HepG2 (cell line): ENCODE data around the gene RPP25L. TPM values are rescaled to one million over a fixed set of nuclear protein-coding genes. Genes with fewer than 3 reads are reported as not detected.

Experiments
- ATAC-seq: fragments of 200-7000 bp; cut with Tn5 transposase; 3 replicates; pipeline ENCODE4 v1.9.1; 2020; ENCODE audit warnings: mild to moderate bottlenecking, moderate library complexity
- BruUV-seq: library from RNA; stranded (reverse); fragments of 400-500 nt; replicated peaks from 2 replicates; lab custom pipeline; 2021; lab: Mats Ljungman, UMichigan
- CTCF ChIA-PET: fragments of 300-600 bp; formaldehyde crosslinking; extraction: SDS; loops from one replicate; lab custom pipeline; 2021; ENCODE audit warnings: low total read pairs, inconsistent platforms, low intra/inter-chr PET ratio; lab: Yijun Ruan, JAX
- POLR2A ChIA-PET: fragments of 350-600 bp; sonication (Branson Sonifier 250); formaldehyde crosslinking; loops from one replicate; lab custom pipeline; 2020; ENCODE audit warnings: antibody characterized with exemption, inconsistent platforms; lab: Yijun Ruan, JAX
- DNase-seq: peaks from one replicate; pipeline ENCODE4 v3.0.0-alpha.2; 2015; ENCODE audit warnings: low spot score
- FAIRE-seq: peaks from 3 replicates; lab custom pipeline; 2011; peaks lifted over from hg19 to GRCh38; lab: Jason Lieb, UNC
- H2AFZ ChIP-seq: one replicate; pipeline ENCODE4 v1.6.1; 2011; ENCODE audit warnings: low read length, inconsistent platforms
- H3K27ac ChIP-seq: fragments of 300-600 bp; 3 replicates; pipeline ENCODE4 v1.8.0; 2011; ENCODE audit warnings: mixed run types, mild to moderate bottlenecking, mixed read lengths, low read length, inconsistent platforms; ENCODE audit not compliant: insufficient read depth; ENCODE audit errors: extremely low read length
- H3K27me3 ChIP-seq, 2 experiments: fragments of 200-600 bp in 1 of 2; 2 replicates in 1 of 2; 3 replicates in 1 of 2; pipeline versions ENCODE4 v1.6.0 to v1.8.0; 2011; ENCODE audit warnings: low read length in 2 of 2, mild to moderate bottlenecking in 2 of 2, moderate library complexity in 2 of 2, inconsistent platforms in 1 of 2; ENCODE audit not compliant: insufficient read depth in 2 of 2, control insufficient read depth in 1 of 2
- H3K36me3 ChIP-seq, 2 experiments: fragments of 200-600 bp in 1 of 2; replicated peaks in 1 of 2; 2 replicates in 1 of 2; 3 replicates in 1 of 2; pipeline versions ENCODE4 v1.5.1 to v1.8.0; 2011; ENCODE audit warnings: low read length in 2 of 2, inconsistent platforms in 1 of 2; ENCODE audit not compliant: insufficient read depth in 2 of 2, control insufficient read depth in 1 of 2
- H3K4me1 ChIP-seq: 2 replicates; pipeline ENCODE4 v1.5.1; 2012; ENCODE audit warnings: low read length, inconsistent platforms; ENCODE audit not compliant: insufficient read depth
- H3K4me2 ChIP-seq: 2 replicates; pipeline ENCODE4 v1.6.0; 2011; ENCODE audit warnings: low read depth, low read length, inconsistent platforms
- H3K4me3 ChIP-seq, 3 experiments: fragments of 200-600 bp in 1 of 3; sonication (generic), shearing (Covaris generic) in 1 of 3; replicated peaks in 1 of 3; 2 replicates each; pipeline ENCODE4 v1.5.1; 2011 to 2016; ENCODE audit warnings: low read length in 3 of 3, inconsistent platforms in 2 of 3, low read depth in 2 of 3, mild to moderate bottlenecking in 2 of 3, control low read depth in 1 of 3, mixed read lengths in 1 of 3; ENCODE audit not compliant: insufficient read depth in 1 of 3
- H3K79me2 ChIP-seq: one replicate; pipeline ENCODE4 v1.6.1; 2011; ENCODE audit warnings: low read length, inconsistent platforms; ENCODE audit not compliant: insufficient read depth
- H3K9ac ChIP-seq: 2 replicates; pipeline ENCODE4 v1.6.0; 2011; ENCODE audit warnings: mild to moderate bottlenecking, low read depth, low read length, inconsistent platforms; ENCODE audit not compliant: insufficient read depth
- H3K9me3 ChIP-seq: 2 replicates; pipeline ENCODE4 v1.5.1; 2012; ENCODE audit warnings: mild to moderate bottlenecking, low read length
- H4K20me1 ChIP-seq: 2 replicates; pipeline ENCODE4 v1.6.0; 2011; ENCODE audit warnings: inconsistent platforms, mild to moderate bottlenecking, low read length, moderate library complexity; ENCODE audit not compliant: insufficient read depth
- AGO1 ChIP-seq: fragments of 200-400 bp; formaldehyde crosslinking; IDR thresholded peaks from 2 replicates; pipeline ENCODE4 v1.6.1; 2017; ENCODE audit warnings: mild to moderate bottlenecking, low read depth, low read length, moderate library complexity; ENCODE audit not compliant: poor library complexity, severe bottlenecking
- CREBL2 ChIP-seq: sonication (generic); formaldehyde crosslinking; IDR thresholded peaks from 2 replicates; pipeline ENCODE4 v1.8.1; 2023; ENCODE audit warnings: missing genetic modification reagents, mild to moderate bottlenecking, borderline replicate concordance
- FOXC1 ChIP-seq: sonication (generic); formaldehyde crosslinking; IDR thresholded peaks from 2 replicates; pipeline ENCODE4 v1.8.0; 2022; ENCODE audit warnings: mild to moderate bottlenecking, missing genetic modification reagents, borderline replicate concordance
- HBP1 ChIP-seq: IDR thresholded peaks from 2 replicates; pipeline ENCODE4 v1.6.1; 2016; ENCODE audit warnings: low read depth, control low read depth
- SRSF9 ChIP-seq: fragments of 200-400 bp; formaldehyde crosslinking; IDR thresholded peaks from 2 replicates; pipeline ENCODE4 v1.6.1; 2018; ENCODE audit warnings: borderline replicate concordance, mild to moderate bottlenecking, low read depth, low read length; ENCODE audit not compliant: insufficient read depth, poor library complexity, severe bottlenecking
- ZNF704 ChIP-seq: sonication (generic); formaldehyde crosslinking; IDR thresholded peaks from 2 replicates; pipeline ENCODE4 v1.8.1; 2023; ENCODE audit warnings: mild to moderate bottlenecking, inconsistent platforms, moderate library complexity, missing genetic modification reagents, borderline replicate concordance
- ZNF746 ChIP-seq: sonication (generic); formaldehyde crosslinking; IDR thresholded peaks from 2 replicates; pipeline ENCODE4 v1.8.0; 2022; ENCODE audit warnings: mild to moderate bottlenecking, missing genetic modification reagents
- ZNF800 ChIP-seq: sonication (generic); formaldehyde crosslinking; IDR thresholded peaks from 2 replicates; pipeline ENCODE4 v1.4.0; 2020; ENCODE audit warnings: missing genetic modification reagents
- WGBS: methylation state at CpG from one replicate; pipeline ENCODE4 v1.1.6; 2017; ENCODE audit warnings: low lambda C conversion rate; 5-methylcytosine and 5-hydroxymethylcytosine counted together
- in situ Hi-C: cut with HindIII; loops from 2 replicates; pipeline ENCODE4 v1.10.0; 2017; ENCODE audit warnings: low pct_unique_long_range_greater_than_20kb; ENCODE audit not compliant: extremely low pct_ligation_motif_present
- intact Hi-C: fragments of 100-400 bp; cut with micrococcal nuclease; formaldehyde crosslinking; loops from one replicate; pipeline ENCODE4 v1.10.0; 2022; ENCODE audit not compliant: unreplicated experiment
- polyA plus RNA-seq, 8 experiments: library from polyadenylated mRNA; depleted of rRNA in 3 of 8; stranded (reverse) in 7 of 8; unstranded in 1 of 8; fragments of >200 nt; fragmentation: Illumina TruSeq in 4 of 8; extraction: Trizol in 4 of 8; gene quantifications; 2 replicates each; pipeline versions ENCODE4 v1.2.1 to v1.2.3, GENCODE V29; 2011 to 2016; ENCODE audit warnings: low read depth in 4 of 8, missing spikeins in 1 of 8, mixed read lengths in 1 of 8; ENCODE audit not compliant: insufficient read depth in 1 of 8
- total RNA-seq, 5 experiments: library from RNA; depleted of rRNA; stranded (reverse); fragments of >200 nt; fragmentation: Illumina TruSeq; extraction: Trizol; gene quantifications; 2 replicates each; pipeline ENCODE4 v1.2.3, GENCODE V29; 2016; ENCODE audit warnings: low read depth in 1 of 5

Gene RPP25L
- total and polyA plus RNA-seq, 2 of the 13 experiments (the other 11 are each of a cell fraction or from before 2014, with no cell fraction given), result 24.5 to 27.3 TPM

GRCh38 chr9:34603610-34604231 is 8.2 kb downstream of the RPP25L start (continued):
- no peak for TF ChIP-seq ZNF800

- no peak overlapping the region for H3K27ac ChIP-seq
- WGBS, result under 1% methylated on average over 6 of the region's 6 CpGs
- ATAC-seq (no peak), FAIRE-seq (no peak), DNase-seq (no peak)
- in situ Hi-C loops, result loop anchor here (5.0 kb wide), 1 partner anchor 160 kb away; no protein-coding TSS in a partner anchor
- no peaks in the 10 kb centered on the region for H3K36me3 ChIP-seq
- CTCF ChIA-PET, result interaction anchor here (1.1 to 1.6 kb wide), 2 partner anchors 10 to 55 kb away, joined by 3 to 6 read pairs; no protein-coding TSS in a partner anchor
- H3K4me1 ChIP-seq, result peaks cover 7% of the 10 kb centered on the region
- H3K27me3 ChIP-seq, result no peaks in the 10 kb centered on the region
- H3K79me2 ChIP-seq, result no peaks in the 10 kb centered on the region
- H4K20me1 ChIP-seq, result no peaks in the 10 kb centered on the region
- H3K9me3 ChIP-seq, result no peaks in the 10 kb centered on the region
- POLR2A ChIA-PET, result no interaction called here
- intact Hi-C loops, result loop anchor here (5.0 kb wide), 1 partner anchor 270 kb away; no protein-coding TSS in a partner anchor
- no peak overlapping the region for H3K4me2 ChIP-seq
- no TSS peak for BruUV-seq
- H2AFZ ChIP-seq, result no peak overlapping the region
- TF ChIP-seq FOXC1 (no peak), SRSF9 (no peak), AGO1 (no peak), ZNF704 (no peak), CREBL2 (CRISPR knock-in tag) (no peak), ZNF746 (no peak), HBP1 (CRISPR knock-in tag) (no peak)
- no peak overlapping the region for H3K9ac ChIP-seq
- H3K4me3 ChIP-seq, result no peak overlapping the region
Observed at GRCh38 chr9:34601937-34602573, 9.8 kb downstream of the RPP25L start.
